Measurements from ENCODE around the gene PWP1. TPM values are rescaled to one million over a fixed set of nuclear protein-coding genes. Genes with fewer than 3 reads are reported as not detected.

Gene PWP1
- total RNA-seq, 2 experiments from 2014 or later: 32.4 to 47.2 TPM

- DNase-seq: no peak
- Mint-ChIP-seq H3K9me3 (ENCODE audit: low read depth) (no peaks in the 10 kb centered on the region), H3K27me3 (no peaks in the 10 kb centered on the region), H3K4me3 (no peak overlapping the region), H3K27ac (no peak overlapping the region), H3K4me1 (peaks cover 4% of the 10 kb centered on the region), H3K36me3 (no peaks in the 10 kb centered on the region)
- ATAC-seq: no peak
- CTCF ChIA-PET: interaction anchor here (0.7 to 1.5 kb wide), 2 partner anchors 14 to 18 kb away, joined by 3 to 4 read pairs; no protein-coding TSS in a partner anchor
Measured at GRCh38 chr12:107657133-107657532, 28.5 kb upstream of the PWP1 start.

- no peak for ATAC-seq
- Mint-ChIP-seq H3K4me1 (peaks cover 4% of the 10 kb centered on the region), H3K9me3 (ENCODE audit: low read depth) (no peaks in the 10 kb centered on the region), H3K27ac (no peak overlapping the region), H3K36me3 (no peaks in the 10 kb centered on the region), H3K4me3 (no peak overlapping the region), H3K27me3 (no peaks in the 10 kb centered on the region)
- no peak for DNase-seq
- CTCF ChIA-PET: interaction anchor here (0.7 to 1.5 kb wide), 2 partner anchors 13 to 18 kb away, joined by 3 to 4 read pairs; no protein-coding TSS in a partner anchor
Measured at GRCh38 chr12:107657621-107658020, 28.0 kb upstream of the PWP1 start.

DNA sequence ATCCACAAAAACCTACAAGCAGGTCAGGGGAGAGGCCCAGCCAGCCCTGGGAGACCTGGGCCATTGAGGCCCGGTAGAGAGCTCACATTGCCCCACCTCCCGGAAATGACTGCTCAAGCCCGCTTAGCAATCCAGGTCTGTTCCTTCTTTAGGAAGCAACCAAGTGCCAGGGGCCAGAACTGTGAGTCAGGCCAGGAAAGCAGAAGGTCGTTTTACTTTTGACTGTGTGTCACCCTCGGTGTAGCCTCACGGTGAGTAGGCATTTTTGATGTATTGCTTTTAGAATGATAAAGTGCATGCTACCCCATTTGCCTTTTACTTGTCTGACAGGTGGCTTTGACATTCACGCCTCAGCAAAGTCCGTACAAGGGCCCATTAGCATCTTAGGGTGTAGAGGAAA, 25.4 kb upstream of the PWP1 start:
- H3K27ac Mint-ChIP-seq: no peak overlapping the region
- CTCF ChIA-PET: no interaction called here
- ATAC-seq: no peak

GRCh38 chr12:107660861-107661415, 24.7 kb upstream of the PWP1 start:
- peaks cover 1% of the 10 kb centered on the region for H3K4me1 Mint-ChIP-seq
- no peak for ATAC-seq
- no peaks in the 10 kb centered on the region for H3K9me3 Mint-ChIP-seq (ENCODE audit: low read depth)
- no peaks in the 10 kb centered on the region for H3K36me3 Mint-ChIP-seq
- no peak overlapping the region for H3K4me3 Mint-ChIP-seq
- H3K27me3 Mint-ChIP-seq: peaks cover 8% of the 10 kb centered on the region
- CTCF ChIA-PET: interaction anchor here (1.3 kb wide), 1 partner anchor 705 kb away, joined by 3 read pairs; the partner anchor contains the start of gene TMEM263
- H3K27ac Mint-ChIP-seq: no peak overlapping the region
- no peak for DNase-seq

More for the DNA sequence above, 25.4 kb upstream of the PWP1 start:
- Mint-ChIP-seq H3K36me3 (no peaks in the 10 kb centered on the region), H3K9me3 (ENCODE audit: low read depth) (no peaks in the 10 kb centered on the region), H3K27me3 (peaks cover 3% of the 10 kb centered on the region), H3K4me3 (no peak overlapping the region), H3K4me1 (peaks cover 1% of the 10 kb centered on the region)
- DNase-seq: no peak

- ATAC-seq: no peak
- no peaks in the 10 kb centered on the region for H3K9me3 Mint-ChIP-seq (ENCODE audit: low read depth)
- CTCF ChIA-PET: interaction anchor here (1.3 kb wide), 1 partner anchor 706 kb away, joined by 3 read pairs; the partner anchor contains the start of gene TMEM263
- no peaks in the 10 kb centered on the region for H3K36me3 Mint-ChIP-seq
- H3K27me3 Mint-ChIP-seq: peaks cover 15% of the 10 kb centered on the region
- no peak for DNase-seq
- no peak overlapping the region for H3K4me3 Mint-ChIP-seq
- H3K27ac Mint-ChIP-seq: no peak overlapping the region
- H3K4me1 Mint-ChIP-seq: peaks cover 1% of the 10 kb centered on the region
Measured at GRCh38 chr12:107661830-107662229, 23.8 kb upstream of the PWP1 start.

GRCh38 chr12:107662484-107662883, 23.1 kb upstream of the PWP1 start:
- ATAC-seq (no peak), DNase-seq (no peak)
- H3K36me3 Mint-ChIP-seq: no peaks in the 10 kb centered on the region
- CTCF ChIA-PET: interaction anchor here (1.3 kb wide), 1 partner anchor 707 kb away, joined by 3 read pairs; the partner anchor contains the start of gene TMEM263
- no peak overlapping the region for H3K27ac Mint-ChIP-seq
- H3K27me3 Mint-ChIP-seq: peaks cover 16% of the 10 kb centered on the region
- no peaks in the 10 kb centered on the region for H3K9me3 Mint-ChIP-seq (ENCODE audit: low read depth)
- H3K4me1 Mint-ChIP-seq: peaks cover 1% of the 10 kb centered on the region
- H3K4me3 Mint-ChIP-seq: no peak overlapping the region

- H3K36me3 Mint-ChIP-seq: no peaks in the 10 kb centered on the region
- no peaks in the 10 kb centered on the region for H3K9me3 Mint-ChIP-seq (ENCODE audit: low read depth)
- no peak overlapping the region for H3K4me3 Mint-ChIP-seq
- no peak overlapping the region for H3K27ac Mint-ChIP-seq
- peaks cover 1% of the 10 kb centered on the region for H3K4me1 Mint-ChIP-seq
- CTCF ChIA-PET: no interaction called here
- H3K27me3 Mint-ChIP-seq: peaks cover 22% of the 10 kb centered on the region
- no peak for ATAC-seq
- no peak for DNase-seq
Measured at GRCh38 chr12:107663277-107663676, 22.3 kb upstream of the PWP1 start.

DNA sequence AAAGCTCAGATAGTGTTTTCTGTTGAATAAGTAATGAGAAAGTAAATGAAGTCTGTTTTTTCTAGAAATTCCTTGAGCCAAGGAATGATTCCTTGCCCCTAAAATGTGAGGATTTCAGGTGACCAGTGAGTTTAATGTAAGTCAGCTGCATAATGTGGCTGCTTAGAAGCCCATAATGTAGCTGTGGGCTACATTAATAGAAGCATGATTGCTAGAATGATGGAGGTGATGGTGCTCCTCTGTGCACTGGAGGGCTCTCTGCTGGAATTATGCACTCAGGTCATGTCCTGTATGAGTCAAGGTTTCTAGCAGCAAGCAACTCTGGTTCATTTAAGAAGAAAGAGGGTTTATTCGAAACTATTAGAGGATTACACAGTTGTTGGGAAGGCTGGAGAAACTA, 19.6 kb upstream of the PWP1 start:
- no peak for ATAC-seq
- CTCF ChIA-PET: interaction anchor here (1.2 to 1.3 kb wide), 3 partner anchors 10 to 246 kb away, joined by 3 to 5 read pairs (median 3); no protein-coding TSS in a partner anchor
- no peak overlapping the region for H3K27ac Mint-ChIP-seq
- no peak overlapping the region for H3K4me3 Mint-ChIP-seq
- DNase-seq: no peak
- peaks cover 4% of the 10 kb centered on the region for H3K4me1 Mint-ChIP-seq
- H3K36me3 Mint-ChIP-seq: no peaks in the 10 kb centered on the region
- H3K9me3 Mint-ChIP-seq (ENCODE audit: low read depth): no peaks in the 10 kb centered on the region
- H3K27me3 Mint-ChIP-seq: peaks cover 35% of the 10 kb centered on the region

- H3K36me3 Mint-ChIP-seq: no peaks in the 10 kb centered on the region
- H3K9me3 Mint-ChIP-seq (ENCODE audit: low read depth): no peaks in the 10 kb centered on the region
- ATAC-seq (no peak), DNase-seq (no peak)
- H3K4me3 Mint-ChIP-seq: no peak overlapping the region
- peaks cover 42% of the 10 kb centered on the region for H3K27me3 Mint-ChIP-seq
- CTCF ChIA-PET: interaction anchor here (1.7 kb wide), 1 partner anchor 8 kb away, joined by 7 read pairs; no protein-coding TSS in a partner anchor
- no peak overlapping the region for H3K27ac Mint-ChIP-seq
- H3K4me1 Mint-ChIP-seq: peaks cover 5% of the 10 kb centered on the region
Measured at GRCh38 chr12:107667464-107667863, 18.1 kb upstream of the PWP1 start.

GRCh38 chr12:107668320-107669098, 17.1 kb upstream of the PWP1 start:
- Mint-ChIP-seq H3K4me3 (no peak overlapping the region), H3K27me3 (peaks cover 43% of the 10 kb centered on the region), H3K36me3 (no peaks in the 10 kb centered on the region), H3K27ac (no peak overlapping the region), H3K4me1 (peaks cover 5% of the 10 kb centered on the region), H3K9me3 (ENCODE audit: low read depth) (no peaks in the 10 kb centered on the region)
- DNase-seq (no peak), ATAC-seq (no peak)
- CTCF ChIA-PET: interaction anchor here (1.7 kb wide), 1 partner anchor 7 kb away, joined by 7 read pairs; no protein-coding TSS in a partner anchor

GRCh38 chr12:107669946-107670345, 15.7 kb upstream of the PWP1 start:
- CTCF ChIA-PET: interaction anchor here (0.8 to 1.5 kb wide), 2 partner anchors 8 to 238 kb away, joined by 3 read pairs; no protein-coding TSS in a partner anchor
- peaks cover 5% of the 10 kb centered on the region for H3K4me1 Mint-ChIP-seq
- H3K36me3 Mint-ChIP-seq: no peaks in the 10 kb centered on the region
- no peak for ATAC-seq
- peaks cover 40% of the 10 kb centered on the region for H3K27me3 Mint-ChIP-seq
- no peaks in the 10 kb centered on the region for H3K9me3 Mint-ChIP-seq (ENCODE audit: low read depth)
- no peak overlapping the region for H3K4me3 Mint-ChIP-seq
- no peak for DNase-seq
- no peak overlapping the region for H3K27ac Mint-ChIP-seq

GRCh38 chr12:107670999-107671643, 14.5 kb upstream of the PWP1 start:
- no peaks in the 10 kb centered on the region for H3K36me3 Mint-ChIP-seq
- no peak overlapping the region for H3K4me3 Mint-ChIP-seq
- H3K9me3 Mint-ChIP-seq (ENCODE audit: low read depth): no peaks in the 10 kb centered on the region
- H3K27me3 Mint-ChIP-seq: peaks cover 34% of the 10 kb centered on the region
- H3K27ac Mint-ChIP-seq: no peak overlapping the region
- ATAC-seq: peak; percentile 73
- CTCF ChIA-PET: interaction anchor here (0.7 to 2.1 kb wide), 13 partner anchors 8 to 262 kb away, joined by 3 to 9 read pairs (median 4); partner anchors contain the start of gene PWP1
- DNase-seq: peak; percentile 62
- H3K4me1 Mint-ChIP-seq: peaks cover 5% of the 10 kb centered on the region

DNA sequence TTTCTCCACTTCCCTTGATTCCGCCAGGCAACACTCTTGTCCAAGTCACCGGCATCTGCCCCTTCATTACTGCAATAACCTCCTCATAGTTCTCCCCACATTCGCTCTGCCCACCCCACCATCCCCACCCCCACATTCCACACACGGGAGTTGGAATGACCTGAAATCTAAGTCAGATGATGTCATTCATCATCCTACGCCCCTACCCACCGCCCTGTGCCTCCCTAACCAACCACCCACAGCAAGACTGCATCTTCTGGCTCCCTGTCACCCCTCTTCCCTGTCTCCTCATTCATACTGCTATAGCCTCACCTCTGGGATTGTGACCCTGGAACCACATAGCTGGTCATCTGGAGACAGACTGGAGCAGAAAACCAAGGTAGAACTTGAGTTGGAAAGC, 7.9 kb upstream of the PWP1 start:
- CTCF ChIA-PET: interaction anchor here (0.9 to 2.8 kb wide), 7 partner anchors 11 to 834 kb away, joined by 3 to 12 read pairs (median 5); no protein-coding TSS in a partner anchor
- no peak for ATAC-seq
- no peak overlapping the region for H3K4me3 Mint-ChIP-seq

More for the DNA sequence above, 7.9 kb upstream of the PWP1 start:
- Mint-ChIP-seq H3K27me3 (peaks cover 20% of the 10 kb centered on the region), H3K4me1 (no peaks in the 10 kb centered on the region), H3K27ac (no peak overlapping the region), H3K36me3 (no peaks in the 10 kb centered on the region), H3K9me3 (ENCODE audit: low read depth) (no peaks in the 10 kb centered on the region)
- DNase-seq: no peak

All from activated CD8-positive, alpha-beta memory T cell treated with anti-CD3 and anti-CD28 coated beads, Interleukin-2, amount 10 ng/mL, durations not matched to agents 7 days and 5 days (primary cell).